Left colon (tissue), 2 donors: ENCODE measurements around the gene CAPSL. TPM values are rescaled to one million over a fixed set of nuclear protein-coding genes. Genes with fewer than 3 reads are reported as not detected.
A peak's percentile ranks its signal among the peaks of the same experiment; 100 is the strongest.
"Not testable (repeated sequence)": the region's sequence is repeated elsewhere in the genome, so short reads cannot be mapped to it uniquely, and the experiment has no call there.

Experiments used
- ATAC-seq: fragments of 200-7000 bp; cut with Tn5 transposase; one replicate; pipeline ENCODE4 v1.9.1; 2020; ENCODE audit warnings: mild to moderate bottlenecking, moderate library complexity
- DNase-seq, 2 donors: peaks; one replicate each; pipeline ENCODE4 v3.0.0-alpha.2; 2020
- intact Hi-C, 2 donors: fragments of 100-400 bp; cut with DNase I in 1 of 2; cut with micrococcal nuclease in 1 of 2; formaldehyde crosslinking; loops; one replicate each; pipeline versions ENCODE4 v1.11.2 to v1.14.0; 2022; cut with DNase I, micrococcal nuclease
- total RNA-seq, 2 donors: library from RNA; stranded (reverse); fragmentation: NEBNext Ultra II Directional; extraction: Animal tissue kit (Norgen Biotek cat#: 25700); gene quantifications; one replicate each; pipeline ENCODE4 v1.2.1, GENCODE V29; 2021
- donor health status: DM: no; HTN: no; CAD: no.
- donor health status: DM: yes; HTN: yes; CAD: no.

The CAPSL gene
- total RNA-seq, 2 donors from 2014 or later: not detected

- intact Hi-C loops: no loop called here
- DNase-seq: no peak
- ATAC-seq: no peak
Measured at GRCh38 chr5:35881758-35882157, 56.7 kb downstream of the CAPSL start.

- no peak for ATAC-seq
- no peak for DNase-seq
- intact Hi-C loops: no loop called here
Measured at GRCh38 chr5:35880156-35880555, 58.3 kb downstream of the CAPSL start.

DNA sequence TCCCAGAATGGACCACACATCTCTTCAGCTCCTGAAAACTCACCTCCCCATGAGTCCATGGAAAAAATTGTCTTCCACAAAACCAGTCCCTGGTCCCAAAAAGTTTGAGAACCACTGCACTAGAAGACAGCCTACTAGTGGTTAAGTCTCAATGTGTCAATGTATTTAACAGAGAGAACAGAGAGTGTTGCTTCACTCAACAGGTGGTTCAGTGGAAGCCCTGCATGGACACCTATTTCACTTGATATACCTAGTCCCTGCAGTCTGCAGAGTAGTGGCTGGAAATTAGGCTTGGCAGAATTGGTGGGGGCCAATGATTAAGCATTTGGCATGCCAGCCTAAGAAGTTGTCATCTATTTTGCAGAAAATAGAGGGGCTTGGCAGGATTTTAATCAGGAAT lies 58.8 kb downstream of the CAPSL start:
- DNase-seq: no peak
- no peak for ATAC-seq
- intact Hi-C loops: no loop called here

DNA sequence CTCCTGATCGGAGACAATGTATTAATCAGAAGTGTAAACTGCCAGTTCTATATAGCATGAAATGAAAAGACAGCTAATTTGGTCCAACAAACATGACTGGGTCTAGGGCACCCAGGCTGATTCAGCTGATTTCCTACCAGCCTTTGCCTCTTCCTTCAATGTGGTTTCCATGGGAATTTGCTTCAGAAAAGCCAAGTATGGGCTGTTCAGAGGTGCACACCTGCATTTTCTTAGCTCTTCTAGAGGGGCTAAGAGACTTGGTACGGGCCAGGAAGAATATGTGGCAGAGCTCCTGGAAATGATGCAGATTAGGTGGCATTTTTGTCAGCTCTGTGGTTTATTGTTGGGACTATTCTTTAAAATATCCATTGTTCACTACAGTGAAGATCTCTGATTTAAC lies 59.3 kb downstream of the CAPSL start:
- no peak for ATAC-seq
- no peak for DNase-seq
- intact Hi-C loops: no loop called here

DNA sequence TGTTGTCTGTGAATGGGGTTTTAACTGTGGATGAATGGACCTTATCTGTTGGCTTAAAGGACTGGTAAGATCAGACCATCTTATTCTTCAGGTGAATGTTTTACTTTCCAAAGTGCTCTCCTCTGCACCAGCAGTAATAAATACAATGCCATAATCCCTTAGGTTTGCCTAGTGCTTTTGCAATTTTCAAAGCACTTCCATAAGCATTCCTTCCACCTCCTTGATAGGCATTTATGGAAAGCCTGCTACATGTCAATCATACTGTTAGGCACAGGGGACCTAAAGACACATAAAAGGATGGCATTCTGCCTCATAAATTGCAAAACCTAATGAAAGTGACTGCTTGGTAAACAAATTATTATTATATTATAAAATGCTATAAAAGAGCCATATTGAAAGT lies 60.3 kb downstream of the CAPSL start:
- DNase-seq: no peak
- intact Hi-C loops: no loop called here
- ATAC-seq: no peak

GRCh38 chr5:35877655-35878054 lies 60.8 kb downstream of the CAPSL start:
- ATAC-seq: no peak
- DNase-seq: no peak
- intact Hi-C loops: no loop called here

DNA sequence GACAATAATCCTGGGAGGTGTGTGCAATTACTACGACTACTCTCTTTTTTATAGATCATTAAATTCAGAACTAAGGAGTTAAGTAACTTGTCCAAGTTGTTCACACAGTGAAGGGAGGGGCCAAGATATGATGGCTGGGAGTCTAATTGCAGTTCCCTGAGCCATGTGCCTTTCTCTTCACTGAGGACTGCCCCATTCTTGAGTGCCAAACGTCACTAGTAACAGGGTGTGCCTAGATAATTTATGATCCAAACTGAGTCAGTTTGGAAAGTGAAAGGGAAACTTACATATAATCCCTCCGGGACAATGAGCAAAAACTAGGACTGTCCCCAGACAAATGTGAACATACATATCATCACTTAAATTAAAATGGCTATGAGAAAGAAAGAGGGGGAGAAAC lies 61.5 kb downstream of the CAPSL start:
- DNase-seq: peak in 1 of 2 donors; percentile 33
- peak; percentile 89 for ATAC-seq
- intact Hi-C loops: no loop called here

DNA sequence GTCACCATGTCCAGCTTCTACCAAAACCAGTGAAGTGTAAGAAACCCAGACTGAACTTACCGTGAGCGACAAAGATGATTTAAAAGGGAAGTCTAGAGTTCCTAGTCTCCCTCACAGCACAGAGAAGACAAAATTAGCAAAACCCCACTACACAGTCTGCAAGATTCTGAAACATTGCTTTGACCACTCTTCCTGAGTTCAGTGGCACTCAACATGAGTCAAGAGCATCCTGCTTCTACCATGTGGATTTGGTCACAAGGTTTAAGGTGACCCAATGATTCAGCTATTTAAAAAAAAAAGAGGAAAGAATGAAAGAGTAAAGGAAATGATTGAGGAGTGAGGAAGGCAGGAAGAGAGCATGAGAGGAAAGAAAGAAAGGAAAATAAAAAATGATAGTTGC lies 62.0 kb downstream of the CAPSL start:
- intact Hi-C loops: no loop called here
- DNase-seq (no peak), ATAC-seq (no peak)

DNA sequence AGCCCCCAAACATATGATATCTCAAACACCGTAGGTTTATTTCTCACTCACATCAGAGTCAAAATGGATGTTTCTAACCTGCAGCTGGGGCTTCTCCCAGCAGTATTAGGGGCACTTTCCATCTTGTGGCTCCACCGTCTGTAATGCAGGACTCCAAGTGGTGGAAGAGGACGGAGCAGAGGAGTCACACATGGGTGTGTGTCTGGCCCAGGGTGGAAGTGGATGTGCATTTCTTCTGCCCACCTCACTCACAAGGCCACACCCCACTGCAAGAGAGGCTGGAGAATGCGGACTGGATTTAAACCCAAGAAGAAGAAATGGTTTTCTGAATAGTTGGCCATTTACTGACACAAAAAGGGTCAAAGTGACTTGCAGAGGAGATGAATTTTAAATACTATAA lies 67.8 kb downstream of the CAPSL start:
- intact Hi-C loops: no loop called here
- DNase-seq (no peak), ATAC-seq (no peak)

DNA sequence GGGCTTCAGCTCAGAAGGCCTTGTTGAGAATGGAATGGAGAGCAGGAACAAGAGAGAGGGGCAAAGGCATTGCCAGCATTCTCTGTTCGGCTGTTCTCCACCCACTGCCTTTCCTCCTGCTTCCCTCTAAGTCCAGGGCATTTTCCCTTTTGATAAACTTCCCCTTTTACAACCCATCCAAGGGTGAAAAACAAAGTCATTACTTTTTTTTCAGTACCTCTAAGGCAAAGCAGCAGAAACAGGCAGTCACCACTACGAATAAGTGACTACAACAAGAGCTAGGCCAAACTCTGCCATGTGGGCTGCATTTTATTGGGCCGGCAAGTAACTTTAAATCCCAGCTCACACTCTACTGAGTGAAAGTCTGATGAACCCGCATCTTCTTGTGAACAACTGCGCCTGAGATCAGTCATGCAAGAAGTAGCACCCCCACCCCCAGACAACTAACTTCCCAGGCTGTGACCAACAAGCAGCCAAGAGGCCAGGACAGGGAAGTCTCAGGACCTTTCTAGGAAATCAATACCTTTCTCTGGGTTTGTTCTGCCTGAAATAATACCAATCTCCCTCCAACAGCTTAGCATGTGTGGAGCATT lies 68.6 kb downstream of the CAPSL start:
- intact Hi-C loops: no loop called here
- DNase-seq (no peak), ATAC-seq (no peak)

DNA sequence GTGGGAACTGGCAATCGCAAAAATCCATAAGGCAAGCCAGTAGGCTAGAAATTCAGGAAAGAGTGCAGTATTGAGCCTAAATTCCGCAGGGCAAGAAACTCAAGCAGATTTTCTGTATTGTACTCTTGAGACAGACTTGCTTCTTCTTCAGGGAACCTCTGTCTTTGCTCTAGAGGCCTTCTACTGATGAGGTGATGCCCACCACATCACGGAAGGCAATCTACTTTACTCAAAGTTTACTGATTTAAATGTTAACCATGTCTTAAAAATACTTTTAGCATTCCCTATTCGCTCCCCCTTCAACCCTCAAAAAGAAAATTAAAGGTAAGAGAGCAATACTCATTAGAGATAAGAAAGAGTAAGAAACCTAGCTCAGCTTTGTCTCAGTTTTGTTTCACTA lies 70.4 kb downstream of the CAPSL start:
- ATAC-seq (no peak), DNase-seq (no peak)
- intact Hi-C loops: no loop called here

- intact Hi-C loops: no loop called here
- DNase-seq (no peak), ATAC-seq (no peak)
Measured at GRCh38 chr5:35863159-35863558, 75.3 kb downstream of the CAPSL start.

GRCh38 chr5:35862126-35862525 lies 76.3 kb downstream of the CAPSL start:
- DNase-seq (no peak), ATAC-seq (no peak)
- intact Hi-C loops: no loop called here

- DNase-seq (no peak), ATAC-seq (no peak)
- intact Hi-C loops: no loop called here
Measured at GRCh38 chr5:35861718-35862117, 76.7 kb downstream of the CAPSL start.

GRCh38 chr5:35860686-35861085 lies 77.7 kb downstream of the CAPSL start:
- intact Hi-C loops: no loop called here
- ATAC-seq (no peak), DNase-seq (no peak)

DNA sequence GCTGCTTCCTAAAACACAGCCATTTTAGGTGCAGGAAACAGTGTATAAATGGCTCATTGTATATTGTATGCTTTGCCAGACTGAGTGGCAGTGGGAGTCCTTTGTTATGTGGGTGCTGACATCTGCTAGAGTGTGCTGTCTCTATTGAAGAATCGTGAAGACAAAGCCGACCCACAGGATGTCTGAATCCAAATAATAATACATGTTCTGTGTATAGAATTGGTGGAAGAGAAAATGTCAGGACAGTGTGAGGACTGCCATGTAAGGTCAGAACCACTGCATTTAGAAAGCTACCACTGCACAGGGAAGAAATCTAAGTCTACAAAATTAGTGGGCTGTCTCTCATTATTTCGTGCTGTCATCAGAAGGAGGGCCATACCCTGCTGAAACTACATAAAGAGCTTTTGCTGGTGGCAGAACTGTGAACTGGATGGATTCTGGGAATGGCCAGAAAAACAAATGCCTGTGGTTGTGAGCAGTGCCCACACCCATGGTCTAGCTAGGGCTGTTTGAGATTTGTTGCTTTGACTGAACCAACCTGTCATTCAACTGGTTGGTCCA lies 79.2 kb downstream of the CAPSL start:
- no peak for DNase-seq
- intact Hi-C loops: no loop called here
- ATAC-seq: no peak

- ATAC-seq (no peak), DNase-seq (no peak)
- intact Hi-C loops: no loop called here
Measured at GRCh38 chr5:35857606-35858205, 80.7 kb downstream of the CAPSL start.

- DNase-seq: no peak
- intact Hi-C loops: no loop called here
- ATAC-seq: no peak
Measured at GRCh38 chr5:35856765-35857351, 81.6 kb downstream of the CAPSL start, which contains the start of gene IL7R. Gene IL7R (plus strand): TSS chr5:35856891. CDS start chr5:35856978, 87 bp downstream.

DNA sequence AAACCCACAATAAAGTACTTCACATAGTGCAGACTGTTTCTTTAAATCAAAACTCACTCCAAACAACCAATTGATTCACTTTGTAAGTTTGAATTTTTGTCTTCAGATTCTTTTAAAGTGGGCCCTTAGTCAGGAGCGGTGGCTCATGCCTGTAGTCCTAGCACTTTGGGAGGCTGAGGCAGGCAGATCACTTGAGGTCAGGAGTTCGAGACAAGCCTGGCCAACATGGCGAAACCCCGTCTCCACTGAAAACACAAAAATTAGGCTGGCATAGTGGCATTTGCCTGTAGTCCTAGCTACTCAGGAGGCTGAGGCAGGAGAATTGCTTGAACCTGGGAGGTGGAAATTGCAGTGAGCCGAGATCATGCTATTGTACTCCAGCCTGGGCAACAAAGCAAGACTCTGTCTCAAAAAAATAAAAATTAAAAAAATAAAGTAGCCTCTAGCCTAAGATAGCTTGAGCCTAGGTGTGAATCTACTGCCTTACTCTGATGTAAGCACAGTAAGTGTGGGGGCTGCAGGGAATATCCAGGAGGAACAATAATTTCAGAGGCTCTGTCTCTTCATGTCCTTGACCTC lies 82.1 kb downstream of the CAPSL start:
- DNase-seq, ATAC-seq, intact Hi-C loops: not testable (repeated sequence)

DNA sequence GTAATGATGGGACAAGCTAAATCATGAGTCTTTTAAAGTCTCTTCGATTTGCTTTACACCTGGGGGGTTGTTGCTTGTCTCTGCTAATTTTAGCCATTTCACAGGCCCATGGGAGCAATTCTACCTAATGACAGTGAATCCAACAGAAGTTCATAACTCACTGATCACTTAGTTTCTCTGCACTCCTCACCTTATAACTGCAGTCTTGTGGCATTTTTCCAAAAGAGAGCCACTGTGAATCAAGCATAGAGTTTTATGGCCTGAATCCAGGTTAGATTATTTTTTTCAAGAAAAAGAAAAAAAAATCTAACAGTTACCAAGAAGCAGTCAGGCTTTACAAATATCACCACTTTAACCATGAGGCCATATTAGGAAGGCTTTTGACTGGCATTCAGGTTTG lies 83.2 kb downstream of the CAPSL start:
- DNase-seq (no peak), ATAC-seq (no peak)
- intact Hi-C loops: no loop called here
